ENCODE data around the gene ATP9B. TPM values are rescaled to one million over a fixed set of nuclear protein-coding genes. Genes with fewer than 3 reads are reported as not detected.
A peak's percentile ranks its signal among the peaks of the same experiment; 100 is the strongest.
"Not testable (repeated sequence)": the region's sequence is repeated elsewhere in the genome, so short reads cannot be mapped to it uniquely, and the experiment has no call there.

ATP9B gene
- total RNA-seq, 1 donor from 2014 or later = 22.7 TPM

DNA sequence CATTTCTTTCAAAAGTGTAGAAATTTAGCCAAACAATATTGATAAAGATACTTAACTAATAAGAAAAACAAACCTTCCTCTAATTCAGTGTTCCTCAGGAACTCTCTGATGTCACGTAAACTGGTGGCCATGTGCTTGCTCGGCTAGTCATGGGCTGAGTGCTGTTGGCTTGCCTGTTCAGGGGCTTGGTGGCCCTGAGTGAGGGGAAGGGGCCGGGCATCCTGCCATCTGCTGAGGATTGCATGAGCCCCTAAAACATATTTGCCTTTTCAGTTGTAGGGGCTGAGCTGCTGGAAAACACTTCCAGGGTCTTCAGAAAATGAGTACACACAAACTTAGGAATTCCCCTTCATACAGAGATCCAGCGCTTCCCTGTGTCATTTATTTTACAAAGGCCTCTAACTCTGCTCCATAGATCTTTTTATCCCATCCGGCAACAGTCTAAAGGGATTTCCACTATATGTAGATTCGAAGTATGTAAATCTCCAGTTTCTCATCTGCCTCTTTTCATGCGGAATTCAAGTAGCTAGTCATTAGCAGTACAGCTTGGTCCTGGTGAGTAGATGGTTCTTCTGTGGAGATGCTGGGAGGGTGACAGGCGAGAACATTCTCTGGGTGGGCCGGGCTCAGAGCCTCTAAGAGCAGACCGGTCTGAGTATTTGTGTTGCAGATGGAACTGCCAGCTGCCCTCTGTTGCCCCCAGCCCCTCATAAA is 306.4 kb downstream of the ATP9B start:
- TF ChIP-seq, protein P1, sequence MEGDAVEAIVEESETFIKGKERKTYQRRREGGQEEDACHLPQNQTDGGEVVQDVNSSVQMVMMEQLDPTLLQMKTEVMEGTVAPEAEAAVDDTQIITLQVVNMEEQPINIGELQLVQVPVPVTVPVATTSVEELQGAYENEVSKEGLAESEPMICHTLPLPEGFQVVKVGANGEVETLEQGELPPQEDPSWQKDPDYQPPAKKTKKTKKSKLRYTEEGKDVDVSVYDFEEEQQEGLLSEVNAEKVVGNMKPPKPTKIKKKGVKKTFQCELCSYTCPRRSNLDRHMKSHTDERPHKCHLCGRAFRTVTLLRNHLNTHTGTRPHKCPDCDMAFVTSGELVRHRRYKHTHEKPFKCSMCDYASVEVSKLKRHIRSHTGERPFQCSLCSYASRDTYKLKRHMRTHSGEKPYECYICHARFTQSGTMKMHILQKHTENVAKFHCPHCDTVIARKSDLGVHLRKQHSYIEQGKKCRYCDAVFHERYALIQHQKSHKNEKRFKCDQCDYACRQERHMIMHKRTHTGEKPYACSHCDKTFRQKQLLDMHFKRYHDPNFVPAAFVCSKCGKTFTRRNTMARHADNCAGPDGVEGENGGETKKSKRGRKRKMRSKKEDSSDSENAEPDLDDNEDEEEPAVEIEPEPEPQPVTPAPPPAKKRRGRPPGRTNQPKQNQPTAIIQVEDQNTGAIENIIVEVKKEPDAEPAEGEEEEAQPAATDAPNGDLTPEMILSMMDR (conservative IDR thresholded peaks at IDR 0.05; ENCODE audit: low read depth, low read length) = no peak
- H3K4me3 ChIP-seq (ENCODE audit: low read depth, low read length) = no peak overlapping the region
- DNase-seq (ENCODE audit: low read depth) = no peak

DNA sequence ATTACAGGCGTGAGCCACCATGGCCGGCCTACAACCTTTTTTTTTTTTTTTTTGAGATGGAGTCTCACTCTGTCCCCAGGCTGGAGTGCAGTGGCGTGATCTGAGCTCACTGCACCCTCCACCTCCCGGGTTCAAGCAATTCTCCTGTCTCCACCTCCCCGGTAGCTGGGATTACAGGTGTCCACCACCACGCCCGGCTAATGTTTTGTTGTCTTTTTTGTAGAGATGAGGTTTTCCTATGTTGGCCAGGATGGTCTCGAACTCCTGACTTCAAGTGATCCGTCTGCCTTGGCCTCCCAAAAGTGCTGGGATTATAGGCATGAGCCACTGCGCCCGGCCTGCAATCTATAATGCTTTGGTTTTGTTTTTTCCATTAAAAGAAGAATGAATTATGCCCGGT is 307.5 kb downstream of the ATP9B start:
- DNase-seq (ENCODE audit: low read depth); H3K4me3 ChIP-seq (ENCODE audit: low read depth, low read length): not testable (repeated sequence)

DNA sequence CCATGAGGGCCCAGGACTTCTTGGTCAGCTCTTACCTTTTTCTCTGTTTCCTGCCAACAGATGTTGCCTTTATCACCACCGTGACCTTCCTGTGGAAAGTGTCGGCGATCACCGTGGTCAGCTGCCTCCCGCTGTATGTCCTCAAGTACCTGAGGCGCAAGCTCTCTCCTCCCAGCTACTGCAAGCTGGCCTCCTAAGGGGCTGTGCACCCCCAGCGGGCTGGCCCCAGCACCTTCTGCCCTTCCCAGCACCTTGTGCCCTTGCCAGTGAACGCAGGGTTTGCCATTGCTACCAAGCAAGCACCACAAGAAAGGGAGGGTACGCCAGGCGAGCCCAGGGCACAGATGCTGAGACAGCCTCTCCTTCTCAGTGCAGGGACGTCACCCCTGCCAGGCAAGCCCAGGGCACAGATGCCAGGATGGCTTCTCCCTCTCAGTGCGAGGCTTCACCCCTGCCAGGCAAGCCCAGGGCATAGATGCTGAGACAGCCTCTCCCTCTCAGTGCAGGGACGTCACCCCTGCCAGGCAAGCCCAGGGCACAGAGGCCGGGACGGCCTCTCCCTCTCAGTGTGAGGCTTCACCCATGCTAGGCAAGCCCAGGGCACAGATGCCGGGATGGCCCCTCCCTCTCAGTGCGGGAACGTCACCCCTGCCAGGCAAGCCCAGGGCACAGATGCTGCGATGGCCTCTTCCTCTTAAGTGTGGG is 308.1 kb downstream of the ATP9B start:
- H3K4me3 ChIP-seq (ENCODE audit: low read depth, low read length) = no peak overlapping the region
- TF ChIP-seq, protein P1 (conservative IDR thresholded peaks at IDR 0.05; ENCODE audit: low read depth, low read length) = no peak
- DNase-seq (ENCODE audit: low read depth) = no peak

DNA sequence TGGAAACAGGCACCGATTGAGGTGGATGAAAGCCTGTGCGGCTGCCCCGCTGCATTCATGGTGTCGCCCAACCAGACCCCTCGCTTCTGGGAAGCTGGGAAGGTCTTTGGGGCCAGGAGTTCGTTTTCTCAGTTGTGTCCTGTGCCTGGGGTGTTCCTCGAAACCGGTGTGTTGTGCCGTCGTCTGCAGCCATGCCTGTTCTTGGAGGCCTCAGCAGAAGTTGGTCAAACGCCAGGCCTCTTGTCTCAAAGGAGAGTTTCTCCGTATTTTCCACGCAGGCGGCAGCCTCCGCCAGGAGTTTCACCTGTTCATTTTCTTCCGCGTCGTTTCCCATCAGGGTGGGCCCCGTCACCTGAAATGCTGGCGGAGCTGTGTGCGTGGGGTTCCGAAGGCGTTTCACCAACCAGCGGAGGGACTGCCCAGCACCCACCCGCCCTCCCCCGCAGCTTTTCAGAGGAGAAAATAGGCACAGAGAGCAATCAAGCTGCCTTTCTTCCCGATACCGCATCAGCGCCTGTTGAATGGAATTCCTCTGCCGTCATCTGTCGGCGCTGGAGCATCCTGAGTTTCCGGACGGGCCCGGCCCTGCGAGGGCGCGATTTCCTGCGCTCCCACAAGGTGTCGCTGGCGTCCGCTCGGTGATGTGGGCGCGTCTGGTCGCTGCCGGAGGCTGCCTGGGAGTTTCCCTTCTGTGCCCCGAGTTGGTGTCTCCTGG is 309.5 kb downstream of the ATP9B start:
- no peak overlapping the region for H3K4me3 ChIP-seq (ENCODE audit: low read depth, low read length)
- no peak for DNase-seq (ENCODE audit: low read depth)
- TF ChIP-seq, protein P1 (conservative IDR thresholded peaks at IDR 0.05; ENCODE audit: low read depth, low read length) = peak; percentile 84

DNA sequence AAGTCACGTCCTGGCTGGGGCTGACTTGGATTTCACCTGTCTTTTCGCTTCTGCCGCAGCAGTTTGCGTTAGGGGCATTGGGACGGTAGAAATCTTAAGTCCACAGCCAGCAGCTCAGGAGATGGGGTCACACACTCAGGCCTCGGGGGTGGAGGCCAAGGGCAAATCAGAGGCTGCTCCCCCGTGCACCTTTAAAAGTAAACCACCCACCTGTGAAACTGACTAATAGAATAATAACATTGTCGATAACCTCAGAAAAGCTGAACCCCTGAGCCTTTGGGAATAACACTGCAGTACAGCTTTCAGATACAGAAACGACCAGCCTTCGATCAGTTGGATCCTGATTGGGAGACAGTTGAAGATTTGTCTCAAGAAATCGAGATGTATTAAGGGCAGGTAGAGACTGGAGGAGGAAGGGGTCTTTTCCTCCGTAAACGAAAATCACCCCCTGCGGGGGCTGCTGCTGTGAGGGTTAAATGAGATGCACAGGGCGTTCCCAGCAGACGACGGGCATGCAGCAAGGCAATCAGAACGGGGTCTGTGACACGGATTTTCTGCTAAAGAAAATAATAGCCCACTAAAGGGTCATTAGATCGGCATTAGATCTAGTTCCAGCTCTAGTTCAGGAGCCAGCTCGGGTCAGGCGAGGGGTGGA is 310.2 kb downstream of the ATP9B start:
- DNase-seq (ENCODE audit: low read depth) = no peak
- H3K4me3 ChIP-seq (ENCODE audit: low read depth, low read length) = no peak overlapping the region
- TF ChIP-seq, protein P1 (conservative IDR thresholded peaks at IDR 0.05; ENCODE audit: low read depth, low read length) = no peak

DNA sequence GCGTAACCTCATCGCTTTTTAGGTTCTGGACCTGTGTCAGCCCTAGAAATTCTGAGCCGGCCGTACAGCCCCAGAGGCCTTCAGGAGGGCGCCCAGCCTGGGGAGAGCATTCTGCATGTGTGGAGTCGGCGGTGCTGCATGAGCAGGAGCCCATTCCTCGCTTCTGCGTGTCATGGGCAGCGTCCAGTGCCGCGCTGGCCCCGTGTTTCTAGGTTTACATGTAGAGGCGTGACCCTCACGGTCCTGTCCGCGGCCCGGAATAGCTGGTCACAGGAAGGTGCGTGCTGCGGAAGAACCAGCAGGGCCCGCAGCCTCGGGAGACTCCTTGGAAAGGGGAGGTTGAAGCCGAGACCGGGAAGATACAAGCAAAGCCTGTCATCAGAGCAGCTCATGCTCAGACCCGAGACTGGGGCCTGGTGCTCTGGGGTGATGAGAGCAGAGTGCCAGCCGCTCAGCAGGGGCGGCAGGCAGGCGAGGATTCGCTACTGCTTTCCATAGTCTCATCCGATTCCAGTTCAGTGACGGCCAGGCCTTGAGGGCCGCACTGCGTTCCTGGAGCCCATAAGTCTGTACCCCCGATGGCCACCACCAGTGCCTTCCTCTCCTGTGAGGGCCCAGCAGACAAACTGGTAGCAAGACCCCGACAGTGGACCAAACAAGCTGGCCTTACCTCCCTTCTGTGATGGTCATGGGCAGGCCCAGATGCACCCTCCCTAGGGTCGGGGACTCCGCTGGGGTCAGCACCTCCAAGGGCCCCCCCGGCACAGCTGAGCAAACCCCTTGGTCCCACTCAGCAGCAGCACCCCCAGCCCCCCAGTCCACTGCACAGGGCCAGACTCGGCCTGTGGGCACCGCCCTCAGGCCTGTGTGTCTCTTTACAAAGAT is 311.0 kb downstream of the ATP9B start:
- DNase-seq (ENCODE audit: low read depth) = no peak
- H3K4me3 ChIP-seq (ENCODE audit: low read depth, low read length) = no peak overlapping the region
- TF ChIP-seq, protein P1 (conservative IDR thresholded peaks at IDR 0.05; ENCODE audit: low read depth, low read length) = no peak
